Lung (tissue), 12 donors: Measurements from ENCODE around the gene AKAP10. TPM values are rescaled to one million over a fixed set of nuclear protein-coding genes. Genes with fewer than 3 reads are reported as not detected.

ENCODE experiments used
- ATAC-seq: fragments of 200-7000 bp; cut with Tn5 transposase; one replicate; pipeline ENCODE4 v1.9.1; 2020; ENCODE audit warnings: moderate number of reproducible peaks; ENCODE audit not compliant: insufficient read depth, low FRiP score
- DNase-seq, 3 donors: peaks; one replicate each; pipeline ENCODE4 v3.0.0-alpha.2; 2013 to 2017
- H3K27ac ChIP-seq, 2 donors: one replicate each; pipeline ENCODE4 v1.5.1; 2013; ENCODE audit warnings: mild to moderate bottlenecking in 2 of 2, moderate library complexity in 2 of 2, control low read depth in 1 of 2, inconsistent platforms in 1 of 2, low read depth in 1 of 2, low read length in 1 of 2
- H3K27me3 ChIP-seq, 3 donors: one replicate each; pipeline ENCODE4 v1.5.1; 2013; ENCODE audit warnings: low read length in 2 of 3; ENCODE audit not compliant: control insufficient read depth in 3 of 3, insufficient read depth in 3 of 3
- H3K36me3 ChIP-seq, 4 donors: one replicate each; pipeline ENCODE4 v1.5.1; 2013; ENCODE audit warnings: low read length in 4 of 4, mild to moderate bottlenecking in 1 of 4, moderate library complexity in 1 of 4; ENCODE audit not compliant: control insufficient read depth in 4 of 4, insufficient read depth in 4 of 4
- H3K4me1 ChIP-seq, 5 donors: one replicate each; pipeline ENCODE4 v1.5.1; 2013; ENCODE audit warnings: low read length in 5 of 5, mild to moderate bottlenecking in 2 of 5, moderate library complexity in 1 of 5; ENCODE audit not compliant: control insufficient read depth in 5 of 5, insufficient read depth in 5 of 5
- H3K4me3 ChIP-seq: one replicate; pipeline ENCODE4 v1.5.1; 2013; ENCODE audit warnings: mild to moderate bottlenecking, control low read depth, moderate library complexity
- H3K9ac ChIP-seq, 2 donors: one replicate each; pipeline ENCODE4 v1.5.1; 2013; ENCODE audit warnings: low read length in 2 of 2, control low read depth in 1 of 2; ENCODE audit not compliant: insufficient read depth in 1 of 2
- H3K9me3 ChIP-seq, 4 donors: one replicate each; pipeline ENCODE4 v1.5.1; 2013; ENCODE audit warnings: low read length in 3 of 4, mild to moderate bottlenecking in 1 of 4, moderate library complexity in 1 of 4; ENCODE audit not compliant: control insufficient read depth in 4 of 4, insufficient read depth in 3 of 4
- WGBS, 2 donors: extraction: QIAGEN DNeasy Blood & Tissue Kit; methylation state at CpG; one replicate each; pipeline ENCODE4 v1.1.7; 2013; 5-methylcytosine and 5-hydroxymethylcytosine counted together
- polyA plus RNA-seq, 2 donors: library from polyadenylated mRNA; stranded (reverse); fragments of 200-250 nt; gene quantifications; one replicate each; pipeline ENCODE4 v1.2.1, GENCODE V29; 2013
- total RNA-seq, 2 donors: library from RNA; depleted of rRNA in 1 of 2; stranded (reverse); fragments of >200 nt in 1 of 2; gene quantifications; one replicate each; pipeline ENCODE4 v1.2.1, GENCODE V29; 2014 to 2021
- TF ChIP-seq, protein P1 (sequence below): IDR thresholded peaks from 2 replicates; pipeline ENCODE4 v1.5.1; 2012; ENCODE audit warnings: mild to moderate bottlenecking; ENCODE audit errors: control extremely low read depth, extremely low read depth
- donor health status: control.
- donor health status: control.
- donor health status: Bipolar disorder and iron deficiency.
- donor health status: healthy.
- donor health status: DM: yes; HTN: yes; CAD: no.

The AKAP10 gene
- total and polyA plus RNA-seq, 4 donors = 5.8 to 49.8 (median 24.9) TPM

DNA sequence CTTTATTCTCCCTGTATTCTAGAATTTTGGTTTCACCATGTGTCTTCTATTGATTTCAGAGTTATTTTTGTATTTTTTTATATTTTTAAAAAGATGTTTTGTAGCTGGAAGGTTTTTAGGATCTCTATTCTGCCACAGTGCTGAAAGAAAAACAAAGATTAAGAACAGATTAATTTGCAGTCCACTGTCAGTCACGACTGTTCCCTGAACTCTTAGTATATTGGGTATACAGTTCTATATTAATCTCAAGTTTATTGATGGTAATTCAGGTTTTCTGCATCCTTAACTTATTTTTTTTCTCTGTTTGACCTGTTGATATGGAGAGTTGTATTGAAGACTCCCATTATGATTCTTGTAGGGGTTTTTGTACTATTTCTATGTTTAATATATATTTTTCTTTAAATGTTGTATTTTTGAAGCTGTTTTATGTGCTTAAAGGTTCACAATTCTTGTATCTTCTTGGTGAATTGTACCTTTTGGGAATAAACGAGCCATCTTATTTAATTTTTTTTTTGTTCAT lies 34.4 kb upstream of the AKAP10 start:
- no peak for DNase-seq
- H3K27me3 ChIP-seq = peaks cover 0 to 46% (median 39%) of the 10 kb centered on the region in 3 donors

DNA sequence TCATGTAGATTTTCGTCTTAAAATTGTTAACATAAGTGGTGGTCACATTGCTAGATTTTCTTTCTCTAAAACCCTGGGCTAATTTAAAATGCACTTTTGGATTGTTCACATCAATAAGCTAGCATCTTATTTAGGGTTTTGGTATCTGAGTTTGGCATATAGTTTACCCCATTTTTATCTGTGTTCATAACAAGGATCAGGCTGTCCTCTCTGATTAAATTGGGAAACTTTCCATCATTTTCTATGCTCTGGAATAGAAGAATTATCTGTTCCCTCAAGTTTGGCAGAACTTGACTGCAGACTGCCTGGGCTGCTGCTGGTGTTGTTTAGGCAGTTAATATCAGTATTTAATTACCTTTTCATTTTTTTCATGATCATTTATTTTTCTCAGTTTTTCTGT lies 33.3 kb upstream of the AKAP10 start:
- WGBS, 2 donors = 74 to 97% methylated on average over 1 of the region's 1 CpG

More for the DNA sequence above, 34.4 kb upstream of the AKAP10 start:
- Histone ChIP-seq H3K9ac (no peak overlapping the region), H3K9me3 (peaks cover 0 to 2% (median 0%) of the 10 kb centered on the region in 4 donors), H3K4me1 (peaks cover 0 to 14% (median 2%) of the 10 kb centered on the region in 5 donors), H3K4me3 (no peak overlapping the region), H3K27ac (no peak overlapping the region), H3K36me3 (no peaks in the 10 kb centered on the region)
- no peak for ATAC-seq
- TF ChIP-seq, protein P1, sequence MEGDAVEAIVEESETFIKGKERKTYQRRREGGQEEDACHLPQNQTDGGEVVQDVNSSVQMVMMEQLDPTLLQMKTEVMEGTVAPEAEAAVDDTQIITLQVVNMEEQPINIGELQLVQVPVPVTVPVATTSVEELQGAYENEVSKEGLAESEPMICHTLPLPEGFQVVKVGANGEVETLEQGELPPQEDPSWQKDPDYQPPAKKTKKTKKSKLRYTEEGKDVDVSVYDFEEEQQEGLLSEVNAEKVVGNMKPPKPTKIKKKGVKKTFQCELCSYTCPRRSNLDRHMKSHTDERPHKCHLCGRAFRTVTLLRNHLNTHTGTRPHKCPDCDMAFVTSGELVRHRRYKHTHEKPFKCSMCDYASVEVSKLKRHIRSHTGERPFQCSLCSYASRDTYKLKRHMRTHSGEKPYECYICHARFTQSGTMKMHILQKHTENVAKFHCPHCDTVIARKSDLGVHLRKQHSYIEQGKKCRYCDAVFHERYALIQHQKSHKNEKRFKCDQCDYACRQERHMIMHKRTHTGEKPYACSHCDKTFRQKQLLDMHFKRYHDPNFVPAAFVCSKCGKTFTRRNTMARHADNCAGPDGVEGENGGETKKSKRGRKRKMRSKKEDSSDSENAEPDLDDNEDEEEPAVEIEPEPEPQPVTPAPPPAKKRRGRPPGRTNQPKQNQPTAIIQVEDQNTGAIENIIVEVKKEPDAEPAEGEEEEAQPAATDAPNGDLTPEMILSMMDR = no peak
- WGBS, 2 donors = 71 to 88% methylated on average over 2 of the region's 2 CpGs

GRCh38 chr17:20010099-20010863 lies 32.7 kb upstream of the AKAP10 start:
- no peak overlapping the region for H3K27ac ChIP-seq
- no peak overlapping the region for H3K9ac ChIP-seq
- peaks cover 0 to 14% (median 2%) of the 10 kb centered on the region in 5 donors for H3K4me1 ChIP-seq
- H3K36me3 ChIP-seq = no peaks in the 10 kb centered on the region
- peak overlapping the region; percentile 43 for H3K4me3 ChIP-seq
- WGBS, 2 donors = 25 to 26% methylated on average over 11 of the region's 11 CpGs
- no peaks in the 10 kb centered on the region for H3K9me3 ChIP-seq
- TF ChIP-seq, protein P1 = peak; percentile 5
- peaks cover 0 to 58% (median 49%) of the 10 kb centered on the region in 3 donors for H3K27me3 ChIP-seq
- DNase-seq (peak; percentile 35 to 73 (median 61)), ATAC-seq (peak; percentile 23)

More for the DNA sequence above, 33.3 kb upstream of the AKAP10 start:
- TF ChIP-seq, protein P1 = no peak
- no peaks in the 10 kb centered on the region for H3K36me3 ChIP-seq
- no peak overlapping the region for H3K27ac ChIP-seq
- peaks cover 0 to 57% (median 49%) of the 10 kb centered on the region in 3 donors for H3K27me3 ChIP-seq
- H3K4me3 ChIP-seq = no peak overlapping the region
- H3K4me1 ChIP-seq = peaks cover 0 to 14% (median 2%) of the 10 kb centered on the region in 5 donors
- no peak overlapping the region for H3K9ac ChIP-seq
- ATAC-seq = no peak
- no peaks in the 10 kb centered on the region for H3K9me3 ChIP-seq
- DNase-seq = no peak
